ENCODE results near the gene HSPA9. TPM values are rescaled to one million over a fixed set of nuclear protein-coding genes. Genes with fewer than 3 reads are reported as not detected.
A peak's percentile ranks its signal among the peaks of the same experiment; 100 is the strongest.

HSPA9 gene
- total and polyA plus RNA-seq, 8 donors = 33.9 to 177 (median 82.7) TPM

DNA sequence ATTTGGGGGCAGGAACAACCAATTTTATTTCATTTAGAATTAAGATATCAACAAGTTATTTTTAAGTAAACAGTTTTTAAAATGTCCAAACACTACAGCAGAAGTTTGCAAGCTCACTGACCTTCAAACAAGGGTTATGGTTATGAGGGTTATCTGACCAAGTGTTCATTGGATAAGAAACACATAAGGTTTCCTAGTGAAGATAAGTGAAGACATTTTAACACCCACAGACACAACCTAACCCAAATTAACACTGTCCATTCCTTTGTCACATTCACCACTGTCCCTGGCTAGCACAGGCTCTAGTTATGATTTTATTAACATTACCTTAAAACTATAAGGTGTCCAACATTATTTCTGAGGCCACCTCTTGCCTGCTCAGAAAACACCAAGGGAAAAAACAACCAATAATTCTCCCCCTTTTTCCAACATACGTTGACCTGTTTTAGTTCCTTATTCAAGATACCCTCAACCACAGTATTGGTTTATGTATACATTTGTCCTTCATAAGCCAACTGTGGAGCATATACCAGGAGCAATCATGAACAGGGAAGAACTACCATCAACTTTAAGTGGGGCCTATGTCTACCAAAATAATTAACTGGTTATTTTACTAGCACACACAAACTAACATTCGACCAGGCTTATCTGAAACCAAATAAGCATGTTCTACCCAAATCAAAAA lies 36.1 kb downstream of the HSPA9 start:
- no peaks in the 10 kb centered on the region for H3K27me3 ChIP-seq
- no peaks in the 10 kb centered on the region for H3K9me3 ChIP-seq
- H3K4me1 ChIP-seq = peaks cover 17 to 31% (median 19%) of the 10 kb centered on the region in 3 donors
- TF ChIP-seq, protein P1, sequence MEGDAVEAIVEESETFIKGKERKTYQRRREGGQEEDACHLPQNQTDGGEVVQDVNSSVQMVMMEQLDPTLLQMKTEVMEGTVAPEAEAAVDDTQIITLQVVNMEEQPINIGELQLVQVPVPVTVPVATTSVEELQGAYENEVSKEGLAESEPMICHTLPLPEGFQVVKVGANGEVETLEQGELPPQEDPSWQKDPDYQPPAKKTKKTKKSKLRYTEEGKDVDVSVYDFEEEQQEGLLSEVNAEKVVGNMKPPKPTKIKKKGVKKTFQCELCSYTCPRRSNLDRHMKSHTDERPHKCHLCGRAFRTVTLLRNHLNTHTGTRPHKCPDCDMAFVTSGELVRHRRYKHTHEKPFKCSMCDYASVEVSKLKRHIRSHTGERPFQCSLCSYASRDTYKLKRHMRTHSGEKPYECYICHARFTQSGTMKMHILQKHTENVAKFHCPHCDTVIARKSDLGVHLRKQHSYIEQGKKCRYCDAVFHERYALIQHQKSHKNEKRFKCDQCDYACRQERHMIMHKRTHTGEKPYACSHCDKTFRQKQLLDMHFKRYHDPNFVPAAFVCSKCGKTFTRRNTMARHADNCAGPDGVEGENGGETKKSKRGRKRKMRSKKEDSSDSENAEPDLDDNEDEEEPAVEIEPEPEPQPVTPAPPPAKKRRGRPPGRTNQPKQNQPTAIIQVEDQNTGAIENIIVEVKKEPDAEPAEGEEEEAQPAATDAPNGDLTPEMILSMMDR (IDR thresholded peaks at IDR 0.05) = no peak
- no peak for FAIRE-seq
- WGBS, 2 donors = 11 to 18% methylated on average over 2 of the region's 2 CpGs
- H3K36me3 ChIP-seq = no peaks in the 10 kb centered on the region
- no peak for ATAC-seq
- no peak for DNase-seq
- intact Hi-C loops (cut with DNase I) = no loop called here
- H3K4me3 ChIP-seq = no peak overlapping the region
- H3K27ac ChIP-seq = no peak overlapping the region

DNA sequence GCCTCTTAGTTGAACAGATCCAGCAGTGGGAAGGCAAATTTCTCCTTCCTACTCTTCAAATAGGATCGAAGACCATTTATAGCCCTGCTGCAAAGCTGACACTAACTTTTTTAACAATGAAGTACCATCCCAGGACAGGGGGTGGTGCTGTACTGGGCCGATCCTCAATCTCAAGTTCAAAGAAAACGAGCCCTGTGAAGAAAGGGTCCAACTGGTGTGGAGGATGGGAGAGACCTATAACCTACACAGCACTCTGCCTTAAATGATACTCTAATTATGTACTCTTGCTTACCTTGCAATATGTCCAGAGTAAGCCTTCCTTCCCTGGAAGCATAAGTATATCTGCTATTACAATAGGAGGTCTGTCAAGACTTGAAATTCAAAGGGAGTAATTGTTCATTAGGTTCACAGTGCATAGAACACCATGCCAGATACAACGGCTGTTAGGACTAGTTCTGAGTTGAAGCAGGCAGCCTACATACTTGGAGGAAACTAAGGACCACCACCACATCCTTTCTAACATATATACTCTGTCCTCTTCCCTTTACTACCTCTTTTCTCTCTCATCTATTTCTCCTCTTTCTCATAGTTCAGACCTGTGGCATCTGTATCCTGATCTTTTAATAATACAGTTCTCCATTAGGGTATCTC lies 38.4 kb downstream of the HSPA9 start:
- Histone ChIP-seq H3K9me3 (no peaks in the 10 kb centered on the region), H3K27me3 (no peaks in the 10 kb centered on the region), H3K4me3 (no peak overlapping the region), H3K4me1 (peaks cover 17 to 31% (median 19%) of the 10 kb centered on the region in 3 donors), H3K27ac (no peak overlapping the region), H3K36me3 (no peaks in the 10 kb centered on the region)
- WGBS, 2 donors = 38 to 55% methylated on average over 4 of the region's 4 CpGs
- ATAC-seq = peak in 2 of 4 donors; percentile 31 to 45
- DNase-seq = no peak
- intact Hi-C loops (cut with DNase I) = no loop called here
- no peak for FAIRE-seq
- TF ChIP-seq, protein P1 (IDR thresholded peaks at IDR 0.05) = no peak

DNA sequence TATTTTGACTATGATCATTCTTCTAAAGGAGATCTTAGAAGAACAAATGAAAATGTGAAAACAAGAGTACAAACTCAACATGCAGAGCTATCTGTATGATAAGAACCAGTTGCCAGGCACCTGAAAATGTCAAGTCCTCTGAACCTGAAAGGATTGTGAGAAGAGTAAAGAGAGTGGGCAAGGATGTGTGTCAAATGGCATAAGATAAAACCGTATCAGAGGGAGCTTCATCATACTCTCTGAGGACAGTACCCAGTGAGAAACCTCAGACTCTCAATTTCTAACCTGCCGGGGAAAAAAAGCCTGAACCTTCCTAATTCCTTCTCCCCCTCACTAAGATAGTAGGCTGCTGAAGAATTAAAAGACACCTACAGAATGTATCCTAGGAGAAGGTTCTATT lies 39.0 kb downstream of the HSPA9 start:
- H3K27ac ChIP-seq = no peak overlapping the region
- no peaks in the 10 kb centered on the region for H3K9me3 ChIP-seq
- no peaks in the 10 kb centered on the region for H3K36me3 ChIP-seq
- TF ChIP-seq, protein P1 (IDR thresholded peaks at IDR 0.05) = no peak
- H3K4me3 ChIP-seq = no peak overlapping the region
- DNase-seq (no peak), FAIRE-seq (no peak), ATAC-seq (peak in 1 of 4 donors; percentile 13)
- H3K4me1 ChIP-seq = peaks cover 13 to 26% (median 15%) of the 10 kb centered on the region in 3 donors
- WGBS, 2 donors = 47 to 59% methylated on average over 2 of the region's 2 CpGs
- no peaks in the 10 kb centered on the region for H3K27me3 ChIP-seq
- intact Hi-C loops (cut with DNase I) = no loop called here

DNA sequence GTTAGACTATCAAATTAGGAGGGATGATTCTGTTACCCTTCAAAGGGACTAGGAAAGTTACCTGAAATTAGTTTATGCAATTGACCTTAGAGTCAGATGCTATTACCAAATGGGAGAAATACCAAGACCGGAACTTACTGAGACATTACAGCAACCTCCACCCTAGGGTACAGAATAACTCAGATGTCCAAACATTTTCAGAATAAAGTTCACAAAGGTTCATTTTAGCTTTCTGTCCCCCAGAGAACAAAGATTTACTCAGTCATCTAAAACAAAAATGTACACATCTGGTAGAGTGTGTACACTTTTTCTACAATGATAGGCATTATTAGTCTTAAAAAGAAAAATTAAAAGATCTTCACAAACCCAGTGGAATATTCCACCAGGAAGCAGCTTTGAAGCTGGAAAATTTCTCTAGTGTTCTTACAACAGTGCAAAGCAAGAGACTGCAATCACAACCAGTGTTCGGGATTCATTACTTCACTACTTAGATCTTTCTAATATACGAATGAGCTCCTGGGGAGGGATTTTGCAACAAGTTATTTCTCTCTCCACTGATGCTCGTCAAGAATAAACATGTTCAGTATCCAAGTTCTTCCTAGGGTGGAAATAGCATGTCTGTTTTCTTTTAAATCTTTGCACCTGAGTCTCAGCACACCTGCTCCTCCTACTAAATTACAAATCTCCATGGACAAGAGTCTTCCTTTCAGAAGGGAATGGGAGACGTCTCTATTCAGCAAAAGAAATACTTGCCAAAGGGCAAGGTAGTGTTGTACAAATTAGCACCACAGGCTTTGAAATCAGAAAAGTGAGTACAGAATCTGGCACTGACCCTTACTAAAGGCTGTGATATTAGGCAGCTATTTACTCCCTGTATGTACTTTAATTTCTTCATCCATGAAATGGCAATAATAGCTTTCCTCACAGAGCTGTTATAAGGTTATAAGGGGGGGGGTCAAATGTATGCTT lies 40.9 kb downstream of the HSPA9 start:
- no peak for ATAC-seq
- Histone ChIP-seq H3K4me3 (no peak overlapping the region), H3K4me1 (peaks cover 0 to 17% (median 1%) of the 10 kb centered on the region in 3 donors), H3K9me3 (no peaks in the 10 kb centered on the region), H3K27me3 (no peaks in the 10 kb centered on the region), H3K27ac (no peak overlapping the region), H3K36me3 (no peaks in the 10 kb centered on the region)
- FAIRE-seq = no peak
- intact Hi-C loops (cut with DNase I) = no loop called here
- TF ChIP-seq, protein P1 (IDR thresholded peaks at IDR 0.05) = no peak
- no peak for DNase-seq
- 80 to 83% methylated on average over 5 of the region's 5 CpGs for WGBS, 2 donors

Measured in pancreas (tissue), 10 donors.